GM23338 (cell line): ENCODE measurements around the gene AFAP1. TPM values are rescaled to one million over a fixed set of nuclear protein-coding genes. Genes with fewer than 3 reads are reported as not detected.

Experiments used
- ATAC-seq: fragments of 200-7000 bp; cut with Tn5 transposase; 3 replicates; pipeline ENCODE4 v1.9.1; 2020
- DNase-seq: peaks from one replicate; pipeline ENCODE4 v3.0.0-alpha.2; 2015; ENCODE audit warnings: low spot score
- H2AFZ ChIP-seq: fragments of 200-600 bp; sonication (generic); 2 replicates; pipeline ENCODE4 v1.8.0; 2016; ENCODE audit warnings: antibody characterized with exemption, mild to moderate bottlenecking, moderate library complexity
- H3F3A ChIP-seq: fragments of 200-600 bp; sonication (generic); replicated peaks from 2 replicates; pipeline ENCODE4 v1.8.0; 2017; ENCODE audit warnings: antibody characterized with exemption, mixed run types, low read depth
- H3K27ac ChIP-seq: fragments of 200-600 bp; sonication (generic); 2 replicates; pipeline ENCODE4 v1.6.1; 2016; ENCODE audit warnings: low read depth
- H3K27me3 ChIP-seq: fragments of 200-600 bp; sonication (generic); 2 replicates; pipeline ENCODE4 v1.8.0; 2016; ENCODE audit warnings: mild to moderate bottlenecking, mixed run types, moderate library complexity; ENCODE audit not compliant: insufficient read depth
- H3K36me3 ChIP-seq: fragments of 200-600 bp; sonication (generic); 2 replicates; pipeline ENCODE4 v1.8.0; 2016; ENCODE audit warnings: mild to moderate bottlenecking; ENCODE audit not compliant: insufficient read depth
- H3K4me1 ChIP-seq: fragments of 200-600 bp; sonication (generic); 2 replicates; pipeline ENCODE4 v1.8.0; 2016; ENCODE audit warnings: mild to moderate bottlenecking, moderate library complexity; ENCODE audit not compliant: insufficient read depth
- H3K4me2 ChIP-seq: fragments of 200-600 bp; sonication (generic); 2 replicates; pipeline ENCODE4 v1.7.1; 2017; ENCODE audit warnings: mixed run types
- H3K4me3 ChIP-seq: fragments of 200-600 bp; sonication (generic); 2 replicates; pipeline ENCODE4 v1.6.1; 2016; ENCODE audit warnings: mixed run types
- H3K79me2 ChIP-seq: fragments of 200-600 bp; sonication (generic); replicated peaks from 2 replicates; pipeline ENCODE4 v1.8.0; 2017; ENCODE audit warnings: mild to moderate bottlenecking; ENCODE audit not compliant: insufficient read depth
- H3K9me2 ChIP-seq: fragments of 200-600 bp; sonication (generic); 2 replicates; pipeline ENCODE4 v1.8.0; 2017; ENCODE audit not compliant: insufficient read depth
- H4K20me1 ChIP-seq: fragments of 200-600 bp; sonication (generic); replicated peaks from 2 replicates; pipeline ENCODE4 v1.8.0; 2017; ENCODE audit warnings: mild to moderate bottlenecking; ENCODE audit not compliant: insufficient read depth
- H3K27ac Mint-ChIP-seq: 2 replicates; pipeline ENCODE4 v1.8.0; 2020; ENCODE audit warnings: inconsistent platforms, mild to moderate bottlenecking, moderate library complexity, mixed read lengths
- H3K27me3 Mint-ChIP-seq: 3 replicates; pipeline ENCODE4 v1.8.0; 2022; ENCODE audit warnings: low read depth, mild to moderate bottlenecking, moderate library complexity, mixed read lengths, inconsistent platforms; ENCODE audit not compliant: insufficient read depth, poor library complexity
- H3K36me3 Mint-ChIP-seq: 3 replicates; pipeline ENCODE4 v1.8.0; 2021; ENCODE audit warnings: low read depth, mild to moderate bottlenecking, inconsistent platforms, moderate library complexity, mixed read lengths
- H3K4me1 Mint-ChIP-seq: 3 replicates; pipeline ENCODE4 v1.8.0; 2020; ENCODE audit warnings: mild to moderate bottlenecking, inconsistent platforms, mixed read lengths
- H3K4me3 Mint-ChIP-seq: 3 replicates; pipeline ENCODE4 v1.8.0; 2021; ENCODE audit warnings: moderate library complexity, mild to moderate bottlenecking, inconsistent platforms, mixed read lengths
- H3K9me3 Mint-ChIP-seq: 3 replicates; pipeline ENCODE4 v1.8.0; 2020; ENCODE audit warnings: moderate library complexity, mild to moderate bottlenecking, inconsistent platforms, mixed read lengths
- CREB1 ChIP-seq: fragments of 250-450 bp; sonication (Bioruptor Pico); IDR thresholded peaks from 2 replicates; pipeline ENCODE4 v1.5.0; 2020; ENCODE audit warnings: low read depth, mild to moderate bottlenecking, moderate library complexity
- ETS1 ChIP-seq: IDR thresholded peaks from 2 replicates; pipeline ENCODE4 v1.6.1; 2016; ENCODE audit warnings: antibody characterized with exemption
- EZH2 ChIP-seq: fragments of 200-600 bp; sonication (generic); IDR thresholded peaks from one replicate; pipeline ENCODE4 v1.8.0; 2017; ENCODE audit warnings: antibody characterized with exemption, mild to moderate bottlenecking, low read depth; ENCODE audit not compliant: unreplicated experiment
- EZH2phosphoT487 ChIP-seq: fragments of 200-600 bp; sonication (generic); IDR thresholded peaks from one replicate; pipeline ENCODE4 v1.8.1; 2018; ENCODE audit warnings: antibody characterized with exemption; ENCODE audit not compliant: unreplicated experiment
- JUNB ChIP-seq: IDR thresholded peaks from one replicate; pipeline ENCODE4 v1.6.1; 2016; ENCODE audit warnings: antibody characterized with exemption; ENCODE audit not compliant: unreplicated experiment
- POLR2AphosphoS5 ChIP-seq: IDR thresholded peaks from 2 replicates; pipeline ENCODE4 v1.6.1; 2016; ENCODE audit warnings: antibody characterized with exemption, low read depth
- STAT1 ChIP-seq: IDR thresholded peaks from one replicate; pipeline ENCODE4 v1.6.1; 2016; ENCODE audit warnings: antibody characterized with exemption; ENCODE audit not compliant: unreplicated experiment
- ZNF331 ChIP-seq: fragments of 250-450 bp; sonication (Bioruptor Pico); IDR thresholded peaks from 2 replicates; pipeline ENCODE4 v1.5.0; 2020; ENCODE audit warnings: low read depth, mild to moderate bottlenecking, moderate library complexity
- polyA plus RNA-seq: library from polyadenylated mRNA; unstranded; fragments of >200 nt; fragmentation: Nextera tagmentation; extraction: Ambion mirVana; gene quantifications from 2 replicates; pipeline ENCODE4 v1.2.1, GENCODE V29; 2016
- total RNA-seq: library from RNA; depleted of rRNA; stranded (reverse); fragments of >200 nt; shearing (Covaris generic); gene quantifications from 2 replicates; pipeline ENCODE4 v1.2.3, GENCODE V29; 2014
- TF ChIP-seq, protein P1 (sequence below), 2 experiments: fragments of 200-600 bp in 1 of 2; sonication (generic) in 1 of 2; conservative IDR thresholded peaks; 2 replicates each; pipeline versions ENCODE4 v1.5.1 to v1.6.1; 2016 to 2017; ENCODE audit warnings: antibody characterized with exemption in 2 of 2, low read depth in 2 of 2, mild to moderate bottlenecking in 2 of 2, moderate library complexity in 1 of 2

Gene AFAP1
- total and polyA plus RNA-seq, 2 experiments from 2014 or later: 6.5 to 21.5 TPM

DNA sequence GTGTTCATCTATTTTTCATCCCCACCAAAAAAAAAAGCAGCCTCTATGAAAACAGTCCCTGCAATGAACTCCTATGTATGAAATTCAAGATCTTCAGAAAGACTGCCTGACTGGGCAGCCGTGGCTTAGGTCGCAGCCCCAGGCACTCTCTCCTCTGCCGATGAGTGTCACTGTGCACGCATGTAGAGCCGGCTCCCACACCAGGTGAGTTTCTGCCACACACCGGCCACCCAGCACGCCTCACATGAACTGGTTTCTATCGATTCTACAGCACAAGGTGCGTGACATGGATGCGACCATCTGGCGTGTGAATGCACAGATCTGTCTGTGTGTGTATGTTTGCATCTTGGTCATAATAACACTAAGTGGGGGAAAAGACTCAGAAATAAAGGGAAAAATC lies 140.4 kb downstream of the AFAP1 start:
- Mint-ChIP-seq H3K9me3 (peaks cover 6% of the 10 kb centered on the region), H3K4me3 (no peak overlapping the region), H3K27me3 (no peaks in the 10 kb centered on the region), H3K4me1 (peaks cover 13% of the 10 kb centered on the region), H3K27ac (no peak overlapping the region), H3K36me3 (peaks cover 34% of the 10 kb centered on the region)
- Histone ChIP-seq H3K27ac (no peak overlapping the region), H2AFZ (no peak overlapping the region), H3K4me3 (no peak overlapping the region), H3K27me3 (no peaks in the 10 kb centered on the region), H3K9me2 (no peaks in the 10 kb centered on the region), H3K4me2 (no peak overlapping the region), H3K4me1 (no peaks in the 10 kb centered on the region), H3F3A (no peaks in the 10 kb centered on the region), H3K36me3 (0 out of 2 replicates have a peak, but pooled peaks cover 3% of the 10 kb centered on the region), H3K79me2 (no peaks in the 10 kb centered on the region), H4K20me1 (peaks cover 7% of the 10 kb centered on the region; the same call in 1 of the 2 replicates)
- no peak for DNase-seq
- ATAC-seq: no peak
- no peak for TF ChIP-seq STAT1

- H3K4me2 ChIP-seq: no peak overlapping the region
- H3K4me3 ChIP-seq: no peak overlapping the region
- no peak overlapping the region for H3K27ac ChIP-seq
- Mint-ChIP-seq H3K27ac (no peak overlapping the region), H3K4me1 (peaks cover 5% of the 10 kb centered on the region; the same call in 2 of the 3 replicates), H3K9me3 (peaks cover 6% of the 10 kb centered on the region), H3K27me3 (no peaks in the 10 kb centered on the region), H3K4me3 (no peak overlapping the region; the same call in 2 of the 3 replicates), H3K36me3 (peaks cover 37% of the 10 kb centered on the region)
- H3K36me3 ChIP-seq: 0 out of 2 replicates have a peak, but pooled peaks cover 3% of the 10 kb centered on the region
- TF ChIP-seq, protein P1, sequence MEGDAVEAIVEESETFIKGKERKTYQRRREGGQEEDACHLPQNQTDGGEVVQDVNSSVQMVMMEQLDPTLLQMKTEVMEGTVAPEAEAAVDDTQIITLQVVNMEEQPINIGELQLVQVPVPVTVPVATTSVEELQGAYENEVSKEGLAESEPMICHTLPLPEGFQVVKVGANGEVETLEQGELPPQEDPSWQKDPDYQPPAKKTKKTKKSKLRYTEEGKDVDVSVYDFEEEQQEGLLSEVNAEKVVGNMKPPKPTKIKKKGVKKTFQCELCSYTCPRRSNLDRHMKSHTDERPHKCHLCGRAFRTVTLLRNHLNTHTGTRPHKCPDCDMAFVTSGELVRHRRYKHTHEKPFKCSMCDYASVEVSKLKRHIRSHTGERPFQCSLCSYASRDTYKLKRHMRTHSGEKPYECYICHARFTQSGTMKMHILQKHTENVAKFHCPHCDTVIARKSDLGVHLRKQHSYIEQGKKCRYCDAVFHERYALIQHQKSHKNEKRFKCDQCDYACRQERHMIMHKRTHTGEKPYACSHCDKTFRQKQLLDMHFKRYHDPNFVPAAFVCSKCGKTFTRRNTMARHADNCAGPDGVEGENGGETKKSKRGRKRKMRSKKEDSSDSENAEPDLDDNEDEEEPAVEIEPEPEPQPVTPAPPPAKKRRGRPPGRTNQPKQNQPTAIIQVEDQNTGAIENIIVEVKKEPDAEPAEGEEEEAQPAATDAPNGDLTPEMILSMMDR (conservative IDR thresholded peaks at IDR 0.05; ENCODE audit: low read depth in 2 of 2): no peak
- TF ChIP-seq POLR2AphosphoS5: no peak
- no peak for TF ChIP-seq CREB1
- TF ChIP-seq EZH2: no peak
- TF ChIP-seq JUNB: no peak
- no peak for ATAC-seq
- no peaks in the 10 kb centered on the region for H3K79me2 ChIP-seq
- H3K4me1 ChIP-seq: no peaks in the 10 kb centered on the region
- DNase-seq: no peak
- H3F3A ChIP-seq: no peaks in the 10 kb centered on the region
- H2AFZ ChIP-seq: no peak overlapping the region
- H3K9me2 ChIP-seq: no peaks in the 10 kb centered on the region
- no peaks in the 10 kb centered on the region for H3K27me3 ChIP-seq
- H4K20me1 ChIP-seq: peaks cover 7% of the 10 kb centered on the region; the same call in 1 of the 2 replicates
These were observed 141.3 kb downstream of the AFAP1 start for GRCh38 chr4:7798178-7798995.

- no peak overlapping the region for H3K4me2 ChIP-seq
- DNase-seq (no peak), ATAC-seq (no peak)
- no peaks in the 10 kb centered on the region for H3K27me3 ChIP-seq
- no peak overlapping the region for H2AFZ ChIP-seq
- H4K20me1 ChIP-seq: peaks cover 10% of the 10 kb centered on the region; the same call in 1 of the 2 replicates
- Mint-ChIP-seq H3K36me3 (peaks cover 38% of the 10 kb centered on the region), H3K27me3 (no peaks in the 10 kb centered on the region), H3K4me3 (no peak overlapping the region), H3K27ac (no peak overlapping the region), H3K9me3 (peaks cover 6% of the 10 kb centered on the region), H3K4me1 (peaks cover 4% of the 10 kb centered on the region; the same call in 2 of the 3 replicates)
- no peaks in the 10 kb centered on the region for H3F3A ChIP-seq
- no peak overlapping the region for H3K27ac ChIP-seq
- H3K4me3 ChIP-seq: no peak overlapping the region
- H3K4me1 ChIP-seq: no peaks in the 10 kb centered on the region
- H3K79me2 ChIP-seq: no peaks in the 10 kb centered on the region
- H3K36me3 ChIP-seq: 0 out of 2 replicates have a peak, but pooled peaks cover 3% of the 10 kb centered on the region
- H3K9me2 ChIP-seq: no peaks in the 10 kb centered on the region
- TF ChIP-seq STAT1 (no peak), ETS1 (no peak), JUNB (no peak), CREB1 (no peak), ZNF331 (CRISPR knock-in tag) (no peak), EZH2phosphoT487 (no peak), EZH2 (no peak)
- TF ChIP-seq, protein P1 (conservative IDR thresholded peaks at IDR 0.05; ENCODE audit: low read depth in 2 of 2): no peak
These were observed 142.3 kb downstream of the AFAP1 start for GRCh38 chr4:7797330-7797729.
